ENCODE data around the gene GZMM. TPM values are rescaled to one million over a fixed set of nuclear protein-coding genes. Genes with fewer than 3 reads are reported as not detected.

Gene GZMM
- total RNA-seq, 4 donors from 2014 or later: 2.5 TPM; not detected in 3

DNA sequence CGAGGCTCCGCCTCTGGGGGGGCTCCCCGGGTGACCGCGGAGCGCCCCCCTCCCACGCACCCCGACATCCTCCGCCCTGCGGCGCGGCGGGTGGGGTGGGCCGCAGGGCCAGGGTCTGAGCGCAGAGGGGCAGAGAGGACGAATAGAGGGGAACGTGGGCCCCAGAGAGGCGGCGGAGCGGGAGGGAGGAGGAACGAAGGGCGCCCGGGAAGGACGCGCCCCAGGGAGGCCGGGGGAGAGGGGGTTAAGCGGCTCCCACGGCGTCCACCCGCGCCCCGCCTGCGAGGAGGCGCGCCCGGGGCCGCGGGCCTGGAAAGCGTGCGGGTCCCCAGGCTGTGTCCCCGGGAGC lies 46.9 kb downstream of the GZMM start:
- Histone ChIP-seq H3K27ac (no peak overlapping the region), H3K9me3 (no peaks in the 10 kb centered on the region), H3K4me3 (peak overlapping the region in 1 of 4 donors; percentile 30), H3K27me3 (peaks cover 3 to 76% of the 10 kb centered on the region in 2 donors), H3K4me1 (peaks cover 0 to 33% (median 9%) of the 10 kb centered on the region in 4 donors), H3K36me3 (no peaks in the 10 kb centered on the region)
- no peak for TF ChIP-seq EP300 (IDR thresholded peaks at IDR 0.05)
- DNase-seq (ENCODE audit: low spot score in 2 of 2): no peak
- 7 to 9% methylated on average over 14 to 26 of the region's 41 CpGs for WGBS, 2 donors

DNA sequence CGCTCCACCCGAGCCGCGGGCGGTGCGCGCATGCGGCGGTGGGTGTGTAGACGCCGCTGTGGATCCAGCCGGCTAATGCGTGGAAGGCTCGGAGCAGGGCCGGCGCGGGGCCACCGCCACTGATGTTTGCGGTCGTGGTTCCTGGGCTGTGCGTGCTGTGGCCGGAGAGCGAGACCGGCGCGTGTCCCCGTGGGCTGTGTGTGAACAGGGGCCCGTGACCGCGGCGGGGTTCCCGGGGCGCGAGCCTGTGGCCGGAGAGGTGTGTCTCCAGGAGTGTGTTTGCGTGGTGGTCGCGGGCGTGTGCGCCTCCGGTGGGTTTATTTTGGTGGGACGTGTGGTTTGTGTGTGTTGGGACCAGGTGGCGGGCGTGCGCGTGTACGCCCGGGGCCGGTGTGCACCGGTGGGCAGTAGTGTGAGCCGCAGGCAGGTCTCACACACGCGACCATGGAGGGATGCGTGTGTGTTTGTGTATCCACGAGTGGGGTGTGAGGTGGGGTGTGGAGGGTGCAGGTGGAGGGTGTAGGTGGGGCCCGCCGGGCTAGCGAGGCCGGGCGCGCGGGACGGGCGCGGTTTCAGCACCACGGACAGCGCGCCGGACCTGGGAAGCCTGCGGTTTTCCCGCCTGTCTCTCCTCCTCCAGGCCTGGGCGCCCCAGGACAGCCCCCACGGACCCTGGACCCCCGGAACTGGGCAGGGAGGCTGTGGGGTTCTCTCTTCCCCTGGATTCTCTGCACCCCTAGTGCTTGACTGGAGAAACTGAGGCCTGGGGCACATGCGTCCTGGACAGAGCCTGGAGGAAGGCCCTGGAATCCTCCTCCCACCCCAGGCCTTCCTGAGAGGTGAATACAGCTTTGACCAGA lies 47.5 kb downstream of the GZMM start:
- DNase-seq (ENCODE audit: low spot score in 2 of 2): no peak
- Histone ChIP-seq H3K36me3 (no peaks in the 10 kb centered on the region), H3K27me3 (peaks cover 3 to 79% of the 10 kb centered on the region in 2 donors), H3K27ac (no peak overlapping the region), H3K4me3 (no peak overlapping the region), H3K9me3 (no peaks in the 10 kb centered on the region), H3K4me1 (peaks cover 0 to 33% (median 9%) of the 10 kb centered on the region in 4 donors)
- WGBS, 2 donors: 30 to 31% methylated on average over 49 to 69 of the region's 75 CpGs
- TF ChIP-seq EP300 (IDR thresholded peaks at IDR 0.05): no peak
- no peak for TF ChIP-seq POLR2A (IDR thresholded peaks at IDR 0.05)
- TF ChIP-seq, protein P1, sequence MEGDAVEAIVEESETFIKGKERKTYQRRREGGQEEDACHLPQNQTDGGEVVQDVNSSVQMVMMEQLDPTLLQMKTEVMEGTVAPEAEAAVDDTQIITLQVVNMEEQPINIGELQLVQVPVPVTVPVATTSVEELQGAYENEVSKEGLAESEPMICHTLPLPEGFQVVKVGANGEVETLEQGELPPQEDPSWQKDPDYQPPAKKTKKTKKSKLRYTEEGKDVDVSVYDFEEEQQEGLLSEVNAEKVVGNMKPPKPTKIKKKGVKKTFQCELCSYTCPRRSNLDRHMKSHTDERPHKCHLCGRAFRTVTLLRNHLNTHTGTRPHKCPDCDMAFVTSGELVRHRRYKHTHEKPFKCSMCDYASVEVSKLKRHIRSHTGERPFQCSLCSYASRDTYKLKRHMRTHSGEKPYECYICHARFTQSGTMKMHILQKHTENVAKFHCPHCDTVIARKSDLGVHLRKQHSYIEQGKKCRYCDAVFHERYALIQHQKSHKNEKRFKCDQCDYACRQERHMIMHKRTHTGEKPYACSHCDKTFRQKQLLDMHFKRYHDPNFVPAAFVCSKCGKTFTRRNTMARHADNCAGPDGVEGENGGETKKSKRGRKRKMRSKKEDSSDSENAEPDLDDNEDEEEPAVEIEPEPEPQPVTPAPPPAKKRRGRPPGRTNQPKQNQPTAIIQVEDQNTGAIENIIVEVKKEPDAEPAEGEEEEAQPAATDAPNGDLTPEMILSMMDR (IDR thresholded peaks at IDR 0.05): no peak

DNA sequence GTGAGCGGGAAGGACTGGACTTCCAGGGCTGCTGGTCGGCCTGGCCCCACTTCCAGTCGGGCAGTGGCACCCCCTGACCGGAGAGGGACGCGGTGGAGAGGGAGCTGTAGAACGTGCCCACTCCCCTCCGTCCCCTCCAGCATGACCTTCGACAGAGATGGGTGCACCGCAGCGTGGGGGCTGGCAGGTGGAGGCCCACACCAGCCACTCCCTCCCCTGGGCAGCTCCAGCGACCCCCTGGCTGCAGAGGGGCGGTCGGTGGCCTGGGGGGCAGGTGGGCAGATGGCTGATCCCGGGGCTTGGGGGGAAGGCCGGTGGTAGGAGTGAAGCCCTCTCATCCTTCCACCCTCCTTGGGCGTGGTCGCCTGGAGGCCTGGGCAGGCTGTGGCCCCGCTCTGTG lies 48.2 kb downstream of the GZMM start:
- Histone ChIP-seq H3K27me3 (peaks cover 3 to 79% of the 10 kb centered on the region in 2 donors), H3K36me3 (no peaks in the 10 kb centered on the region), H3K4me1 (peaks cover 0 to 33% (median 9%) of the 10 kb centered on the region in 4 donors), H3K27ac (no peak overlapping the region), H3K4me3 (no peak overlapping the region), H3K9me3 (no peaks in the 10 kb centered on the region)
- TF ChIP-seq, protein P1 (IDR thresholded peaks at IDR 0.05): no peak
- no peak for TF ChIP-seq EP300 (IDR thresholded peaks at IDR 0.05)
- no peak for TF ChIP-seq POLR2A (IDR thresholded peaks at IDR 0.05)
- DNase-seq (ENCODE audit: low spot score in 2 of 2): no peak
- 62 to 79% methylated on average over 5 to 14 of the region's 19 CpGs for WGBS, 2 donors

DNA sequence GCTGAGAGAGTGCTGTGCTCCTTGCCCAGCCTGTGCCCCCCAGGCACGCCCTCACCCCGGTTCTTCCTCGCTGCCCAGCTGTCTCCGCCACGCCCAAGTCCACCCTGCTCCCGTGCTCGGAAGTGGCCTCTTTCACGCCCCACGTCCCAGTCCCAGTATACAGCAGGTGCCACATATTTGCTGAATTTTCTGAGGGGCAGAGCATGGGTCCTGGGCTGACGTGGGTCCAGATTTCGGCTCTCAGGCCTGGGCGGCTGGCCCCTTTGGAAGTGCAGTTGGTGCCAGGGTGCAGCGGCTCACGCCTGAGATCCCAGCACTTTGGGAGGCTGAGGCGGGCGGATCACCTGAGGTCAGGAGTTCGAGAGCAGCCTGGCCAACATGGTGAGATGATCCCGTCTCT lies 49.2 kb downstream of the GZMM start:
- Histone ChIP-seq H3K4me3 (no peak overlapping the region), H3K27ac (no peak overlapping the region), H3K27me3 (peaks cover 3 to 73% of the 10 kb centered on the region in 2 donors), H3K9me3 (no peaks in the 10 kb centered on the region), H3K36me3 (no peaks in the 10 kb centered on the region), H3K4me1 (peaks cover 0 to 30% (median 7%) of the 10 kb centered on the region in 4 donors)
- DNase-seq (ENCODE audit: low spot score in 2 of 2): no peak
- WGBS, 2 donors: 88 to 89% methylated on average over 18 of the region's 18 CpGs
- no peak for TF ChIP-seq POLR2A (IDR thresholded peaks at IDR 0.05)
- TF ChIP-seq, protein P1 (IDR thresholded peaks at IDR 0.05): no peak
- no peak for TF ChIP-seq EP300 (IDR thresholded peaks at IDR 0.05)

DNA sequence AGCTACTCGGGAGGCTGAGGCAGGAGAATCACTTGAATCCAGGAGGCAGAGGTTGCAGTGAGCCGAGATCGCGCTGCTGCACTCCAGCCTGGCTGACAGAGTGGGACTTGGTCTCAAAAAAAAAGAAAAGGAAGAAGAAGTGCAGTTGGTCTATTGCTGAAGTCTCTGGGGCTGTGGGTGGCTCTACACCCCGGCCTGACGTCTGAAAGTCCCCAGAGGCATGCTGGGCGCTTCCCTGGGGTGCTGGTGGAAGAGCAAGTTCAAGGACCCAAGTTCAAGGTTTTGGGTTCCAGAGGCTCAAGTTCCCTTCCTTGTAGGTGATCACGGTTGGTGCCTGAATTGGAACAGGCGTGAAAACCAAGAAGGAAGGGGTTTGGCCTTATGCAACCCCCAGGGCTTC lies 49.7 kb downstream of the GZMM start:
- H3K27me3 ChIP-seq: peaks cover 3 to 72% of the 10 kb centered on the region in 2 donors

More for the DNA sequence above, 49.7 kb downstream of the GZMM start:
- Histone ChIP-seq H3K36me3 (no peaks in the 10 kb centered on the region), H3K9me3 (no peaks in the 10 kb centered on the region), H3K4me3 (no peak overlapping the region), H3K27ac (no peak overlapping the region), H3K4me1 (peaks cover 0 to 25% (median 5%) of the 10 kb centered on the region in 4 donors)
- TF ChIP-seq EP300 (IDR thresholded peaks at IDR 0.05) (no peak), POLR2A (IDR thresholded peaks at IDR 0.05) (no peak)
- TF ChIP-seq, protein P1 (IDR thresholded peaks at IDR 0.05): no peak
- DNase-seq (ENCODE audit: low spot score in 2 of 2): no peak
- 49 to 55% methylated on average over 9 of the region's 9 CpGs for WGBS, 2 donors
